Left cardiac atrium (tissue), 4 donors: ENCODE data around the gene RHOU. TPM values are rescaled to one million over a fixed set of nuclear protein-coding genes. Genes with fewer than 3 reads are reported as not detected.
"Not testable (repeated sequence)": the region's sequence is repeated elsewhere in the genome, so short reads cannot be mapped to it uniquely, and the experiment has no call there.

ENCODE experiments used
- ATAC-seq, 2 donors: fragments of 200-7000 bp; cut with Tn5 transposase; one replicate each; pipeline ENCODE4 v1.9.1; 2020; ENCODE audit warnings: mild to moderate bottlenecking in 2 of 2, moderate library complexity in 2 of 2
- DNase-seq: peaks from one replicate; pipeline ENCODE4 v3.0.0-alpha.2; 2020
- intact Hi-C, 2 donors: fragments of 100-400 bp; cut with DNase I; formaldehyde crosslinking; loops; one replicate each; pipeline versions ENCODE4 v1.14.1 to v1.15.1; 2022 to 2023
- long read RNA-seq: library from polyadenylated mRNA; unstranded; transcript quantifications from one replicate; pipeline ENCODE4 v2.0.0, GENCODE V29; 2021
- total RNA-seq, 2 donors: library from RNA; stranded (reverse); fragmentation: NEBNext Ultra II Directional; extraction: Animal tissue kit (Norgen Biotek cat#: 25700); gene quantifications; one replicate each; pipeline ENCODE4 v1.2.1, GENCODE V29; 2021
- donor health status: DM: no; HTN: yes; CAD: no.
- donor health status: DM: no; HTN: yes; CAD: no; lungs with severe emphysema.
- donor health status: DM: yes; HTN: yes; CAD: no.
- donor health status: Dilated cardiomyopathy.

Gene RHOU
- total RNA-seq = 10 to 100 TPM; 12.9 to 16.5 TPM
- long read RNA-seq, full-length matches to known transcripts = 48 of 49 reads
- long read RNA-seq, partial matches to known transcripts = 1 of 49 reads
- long read RNA-seq, other reads (novel, unspliced or antisense) = 0 of 49 reads

GRCh38 chr1:228734881-228735801 is at the start of gene RHOU:
Gene RHOU, plus strand, starts transcription at chr1:228735479. Its CDS starts 264 bp downstream, at chr1:228735743.
- peak; percentile 92 to 94 for ATAC-seq
- peak; percentile 85 for DNase-seq
- intact Hi-C loops = loop anchor here (2.0 to 5.0 kb wide), 3 partner anchors 422 to 492 kb away; no protein-coding TSS in a partner anchor

- ATAC-seq = no peak
- intact Hi-C loops = no loop called here
- DNase-seq = no peak
Observed at GRCh38 chr1:228687587-228687986, 47.7 kb upstream of the RHOU start.

GRCh38 chr1:228689255-228689654 is 46.0 kb upstream of the RHOU start:
- intact Hi-C loops = no loop called here
- no peak for ATAC-seq
- no peak for DNase-seq

- ATAC-seq (no peak), DNase-seq (no peak)
- intact Hi-C loops = loop anchor here in 1 of 2 donors (10.0 kb wide), 2 partner anchors 464 to 534 kb away; no protein-coding TSS in a partner anchor
Observed at GRCh38 chr1:228691211-228691610, 44.1 kb upstream of the RHOU start.

- intact Hi-C loops = loop anchor here in 1 of 2 donors (10.0 kb wide), 2 partner anchors 463 to 533 kb away; no protein-coding TSS in a partner anchor
- no peak for DNase-seq
- ATAC-seq = no peak
Observed at GRCh38 chr1:228691926-228692325, 43.4 kb upstream of the RHOU start.

GRCh38 chr1:228694447-228694846 is 40.8 kb upstream of the RHOU start:
- not testable (repeated sequence) for DNase-seq, ATAC-seq
- intact Hi-C loops = loop anchor here in 1 of 2 donors (10.0 kb wide), 2 partner anchors 460 to 530 kb away; no protein-coding TSS in a partner anchor

- no peak for ATAC-seq
- intact Hi-C loops = loop anchor here in 1 of 2 donors (10.0 kb wide), 2 partner anchors 460 to 530 kb away; no protein-coding TSS in a partner anchor
- no peak for DNase-seq
Observed at GRCh38 chr1:228695015-228695955, 40.0 kb upstream of the RHOU start.

- intact Hi-C loops = loop anchor here in 1 of 2 donors (10.0 kb wide), 2 partner anchors 457 to 527 kb away; no protein-coding TSS in a partner anchor
- ATAC-seq = peak; percentile 70 to 78
Observed at GRCh38 chr1:228697207-228698016, 37.9 kb upstream of the RHOU start.

GRCh38 chr1:228698017-228698329 is 37.3 kb upstream of the RHOU start:
- intact Hi-C loops = loop anchor here in 1 of 2 donors (10.0 kb wide), 2 partner anchors 457 to 527 kb away; no protein-coding TSS in a partner anchor
- no peak for ATAC-seq
- no peak for DNase-seq

More at GRCh38 chr1:228697207-228698016, 37.9 kb upstream of the RHOU start:
- peak; percentile 82 for DNase-seq

GRCh38 chr1:228702433-228702832 is 32.8 kb upstream of the RHOU start:
- no peak for ATAC-seq
- no peak for DNase-seq
- intact Hi-C loops = no loop called here

GRCh38 chr1:228706305-228706704 is 29.0 kb upstream of the RHOU start:
- no peak for ATAC-seq
- intact Hi-C loops = no loop called here
- DNase-seq = no peak

- no peak for DNase-seq
- ATAC-seq = no peak
- intact Hi-C loops = no loop called here
Observed at GRCh38 chr1:228717081-228717480, 18.2 kb upstream of the RHOU start.

GRCh38 chr1:228721407-228721806 is 13.9 kb upstream of the RHOU start:
- intact Hi-C loops = no loop called here
- DNase-seq = no peak
- no peak for ATAC-seq

GRCh38 chr1:228723287-228723686 is 12.0 kb upstream of the RHOU start:
- ATAC-seq (no peak), DNase-seq (no peak)
- intact Hi-C loops = no loop called here

- ATAC-seq = no peak
- no peak for DNase-seq
- intact Hi-C loops = no loop called here
Observed at GRCh38 chr1:228723921-228724320, 11.4 kb upstream of the RHOU start.

GRCh38 chr1:228725178-228725577 is 10.1 kb upstream of the RHOU start:
- intact Hi-C loops = no loop called here
- ATAC-seq (peak in 1 of 2 donors; percentile 15), DNase-seq (no peak)

GRCh38 chr1:228727681-228728171 is 7.6 kb upstream of the RHOU start:
- ATAC-seq = peak; percentile 57 to 71

GRCh38 chr1:228732426-228732825 is 2.9 kb upstream of the RHOU start:
- intact Hi-C loops = loop anchor here (5.0 kb wide), 1 partner anchor 495 kb away; no protein-coding TSS in a partner anchor
- ATAC-seq (no peak), DNase-seq (no peak)

More at GRCh38 chr1:228727681-228728171, 7.6 kb upstream of the RHOU start:
- no peak for DNase-seq
- intact Hi-C loops = no loop called here
